Mucosa of descending colon (tissue), 3 donors: ENCODE measurements around the gene SFTA2. TPM values are rescaled to one million over a fixed set of nuclear protein-coding genes. Genes with fewer than 3 reads are reported as not detected.

Experiments used
- ATAC-seq: fragments of 200-7000 bp; cut with Tn5 transposase; one replicate; pipeline ENCODE4 v1.9.1; 2020; ENCODE audit warnings: mild to moderate bottlenecking, moderate library complexity
- DNase-seq, 3 donors: peaks; one replicate each; pipeline ENCODE4 v3.0.0-alpha.2; 2020
- H3K36me3 ChIP-seq: fragments of 200-600 bp; one replicate; pipeline ENCODE4 v1.8.0; 2021; ENCODE audit warnings: low read depth, mild to moderate bottlenecking
- H3K4me1 ChIP-seq: fragments of 200-600 bp; one replicate; pipeline ENCODE4 v1.8.0; 2021; ENCODE audit warnings: low read depth, mild to moderate bottlenecking
- H3K4me3 ChIP-seq: fragments of 200-600 bp; one replicate; pipeline ENCODE4 v1.8.0; 2021; ENCODE audit warnings: mild to moderate bottlenecking
- H3K9me3 ChIP-seq: fragments of 200-600 bp; one replicate; pipeline ENCODE4 v1.8.0; 2021; ENCODE audit warnings: mild to moderate bottlenecking
- CTCF ChIP-seq: fragments of 200-600 bp; IDR thresholded peaks from one replicate; pipeline ENCODE4 v1.8.0; 2022; ENCODE audit warnings: antibody characterized with exemption, mild to moderate bottlenecking
- intact Hi-C, 2 donors: fragments of 100-400 bp; cut with DNase I in 1 of 2; cut with micrococcal nuclease in 1 of 2; formaldehyde crosslinking; loops; one replicate each; pipeline versions ENCODE4 v1.11.0 to v1.11.1; 2022; cut with DNase I, micrococcal nuclease
- total RNA-seq, 3 donors: library from RNA; stranded (reverse); fragmentation: NEBNext Ultra II Directional in 2 of 3; extraction: Animal tissue kit (Norgen Biotek cat#: 25700) in 2 of 3; gene quantifications; one replicate each; pipeline versions ENCODE4 v1.2.1 to v1.2.4, GENCODE V29; 2021 to 2023
- donor health status: DM: no; HTN: no; CAD: no; lungs with moderate emphysema.
- donor health status: DM: no; HTN: no; CAD: no.
- donor health status: DM: no; HTN: yes; CAD: no.

The SFTA2 gene
- total RNA-seq, 3 donors from 2014 or later = not detected

- peaks cover 17% of the 10 kb centered on the region for H3K36me3 ChIP-seq
- intact Hi-C loops = no loop called here
- H3K9me3 ChIP-seq = no peaks in the 10 kb centered on the region
- TF ChIP-seq CTCF = no peak
- no peak for DNase-seq
- H3K4me3 ChIP-seq = no peak overlapping the region
- ATAC-seq = no peak
- H3K4me1 ChIP-seq = no peaks in the 10 kb centered on the region
Observed at GRCh38 chr6:30895343-30895742, 36.6 kb downstream of the SFTA2 start.

GRCh38 chr6:30894935-30895334 lies 37.0 kb downstream of the SFTA2 start:
- H3K9me3 ChIP-seq = no peaks in the 10 kb centered on the region
- no peaks in the 10 kb centered on the region for H3K4me1 ChIP-seq
- H3K36me3 ChIP-seq = peaks cover 17% of the 10 kb centered on the region
- intact Hi-C loops = no loop called here
- DNase-seq (no peak), ATAC-seq (no peak)
- H3K4me3 ChIP-seq = no peak overlapping the region
- TF ChIP-seq CTCF = no peak

GRCh38 chr6:30894381-30894780 lies 37.6 kb downstream of the SFTA2 start:
- Histone ChIP-seq H3K4me3 (no peak overlapping the region), H3K9me3 (no peaks in the 10 kb centered on the region), H3K36me3 (peaks cover 17% of the 10 kb centered on the region), H3K4me1 (no peaks in the 10 kb centered on the region)
- TF ChIP-seq CTCF = no peak
- intact Hi-C loops = no loop called here
- DNase-seq (no peak), ATAC-seq (no peak)

- TF ChIP-seq CTCF = no peak
- intact Hi-C loops = no loop called here
- Histone ChIP-seq H3K4me3 (no peak overlapping the region), H3K9me3 (no peaks in the 10 kb centered on the region), H3K4me1 (no peaks in the 10 kb centered on the region), H3K36me3 (peaks cover 17% of the 10 kb centered on the region)
- ATAC-seq = no peak
- no peak for DNase-seq
Observed at GRCh38 chr6:30893666-30894065, 38.3 kb downstream of the SFTA2 start.

GRCh38 chr6:30893001-30893591 lies 38.9 kb downstream of the SFTA2 start:
- ATAC-seq = no peak
- Histone ChIP-seq H3K9me3 (no peaks in the 10 kb centered on the region), H3K4me3 (no peak overlapping the region), H3K4me1 (no peaks in the 10 kb centered on the region), H3K36me3 (peaks cover 15% of the 10 kb centered on the region)
- intact Hi-C loops = no loop called here
- TF ChIP-seq CTCF = no peak
- no peak for DNase-seq
